HG03442 (cell line): ENCODE results near the gene TRAF3.
A peak's percentile ranks its signal among the peaks of the same experiment; 100 is the strongest.
"Not testable (repeated sequence)": the region's sequence is repeated elsewhere in the genome, so short reads cannot be mapped to it uniquely, and the experiment has no call there.

Source experiments
- ATAC-seq: cut with Tn5 transposase; IDR thresholded peaks from one replicate; pipeline ENCODE4 v1.9.1; 2021; ENCODE audit warnings: mild to moderate bottlenecking, moderate library complexity; ENCODE audit not compliant: unreplicated experiment

Gene TRAF3

DNA sequence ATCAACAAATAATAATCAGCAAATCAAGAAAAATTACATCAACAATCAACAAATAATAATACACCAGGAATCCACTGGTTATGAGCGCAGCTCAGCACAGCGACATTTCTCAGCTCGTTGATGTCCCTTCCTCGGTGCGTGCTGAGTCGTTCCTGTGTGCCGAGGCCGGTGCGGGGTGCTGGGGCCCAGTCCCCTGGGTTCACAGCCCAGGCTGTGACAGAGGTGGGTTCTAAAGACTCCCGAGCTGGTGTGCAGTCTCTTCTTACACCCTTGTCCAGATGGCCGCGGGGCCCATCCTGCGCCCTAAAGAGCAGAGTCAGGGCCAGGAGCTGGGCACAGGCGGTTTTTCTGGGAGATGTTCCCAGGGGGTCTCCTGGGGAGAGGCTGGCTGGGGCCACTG lies 26.9 kb upstream of the TRAF3 start:
- no peak for ATAC-seq

DNA sequence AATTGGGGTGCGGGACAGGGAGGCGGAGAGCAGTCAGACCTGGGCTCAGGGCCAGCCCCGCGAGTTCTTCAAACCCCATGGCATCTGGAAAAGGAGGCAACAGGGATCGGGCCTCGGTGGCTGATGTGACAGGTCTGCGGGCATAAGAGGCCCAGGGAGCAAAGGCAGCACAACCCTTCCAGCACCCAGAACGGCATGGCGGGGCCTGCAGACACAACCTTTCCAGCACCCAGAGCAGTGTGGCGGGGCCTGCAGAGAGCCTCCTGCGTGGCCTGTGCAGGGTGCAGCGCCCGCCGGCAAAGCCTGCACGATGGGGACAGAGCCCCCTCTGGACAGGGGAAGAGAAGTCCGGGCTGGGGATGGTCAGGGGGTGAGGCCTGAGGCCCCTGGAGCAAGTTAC lies 26.2 kb upstream of the TRAF3 start:
- ATAC-seq: no peak

DNA sequence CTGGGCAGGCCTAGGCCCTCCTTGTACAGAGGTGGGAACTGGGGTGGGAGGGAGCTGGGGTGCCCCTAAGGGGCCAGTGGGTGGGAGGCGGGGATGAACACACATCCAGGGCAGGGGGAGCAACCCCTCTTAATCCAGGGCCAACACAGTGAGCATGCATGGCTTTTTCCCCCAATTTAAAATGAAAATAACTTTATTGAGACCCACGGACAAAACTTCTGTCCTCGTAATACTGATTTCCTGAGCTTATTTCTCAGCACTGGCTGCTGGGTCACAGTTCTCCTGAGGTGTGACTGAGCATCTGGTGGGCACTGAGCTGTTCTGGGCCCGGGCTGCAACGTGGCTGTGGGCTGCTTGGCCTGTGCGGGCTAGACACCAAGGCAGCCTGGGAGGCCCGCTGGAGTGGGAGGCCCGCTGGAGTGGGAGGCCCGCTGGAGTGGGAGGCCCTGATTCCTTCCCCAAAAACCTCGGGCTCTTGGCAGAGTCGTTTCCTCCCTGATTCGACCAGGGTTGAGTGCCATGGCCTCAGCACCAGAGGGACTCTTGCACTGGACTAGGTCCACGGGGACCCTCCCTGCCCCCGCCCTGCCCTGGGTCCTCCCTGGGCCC lies 24.9 kb upstream of the TRAF3 start:
- no peak for ATAC-seq

DNA sequence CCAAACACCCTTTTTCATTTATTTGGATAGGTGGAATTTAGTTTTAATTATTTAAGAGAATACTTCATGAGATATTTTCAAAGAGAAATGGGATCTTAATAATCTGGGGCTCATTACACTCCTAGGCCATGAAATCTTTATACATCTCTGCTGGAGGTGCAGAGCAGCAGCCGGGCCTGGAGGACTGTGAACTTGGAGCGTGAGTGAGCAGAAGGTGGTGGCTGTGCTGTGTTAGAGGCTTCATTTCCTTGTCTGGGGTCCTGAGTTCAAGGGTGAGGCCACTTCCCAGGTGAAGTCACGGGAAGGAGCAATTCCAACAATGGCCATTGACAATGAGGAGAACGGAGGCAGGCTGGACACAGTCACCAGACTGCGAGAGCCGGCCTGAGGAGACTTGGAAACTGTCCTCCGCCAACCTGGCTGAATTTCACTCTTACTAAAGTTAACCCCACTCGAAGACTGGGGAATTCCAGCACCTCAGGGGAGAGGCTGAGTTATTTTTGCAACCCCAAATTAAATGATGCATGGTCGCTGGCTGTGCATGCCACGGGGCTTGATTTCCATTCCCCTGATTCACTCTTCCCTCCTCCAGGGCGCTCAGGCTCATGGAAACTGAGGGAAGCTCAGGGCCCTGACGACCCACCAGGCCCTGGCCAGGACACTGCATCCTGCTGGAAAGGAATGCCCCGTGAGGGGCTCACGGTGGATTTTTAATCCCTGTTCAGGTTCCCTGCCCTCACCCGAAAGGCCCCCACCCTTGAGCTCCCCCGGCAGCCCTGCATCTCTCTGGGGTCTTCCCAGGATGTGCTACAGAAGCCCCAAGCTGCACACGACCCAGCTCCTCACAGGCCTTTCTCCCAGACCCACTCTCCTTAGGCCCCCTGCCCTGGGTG lies 22.6 kb upstream of the TRAF3 start:
- peak; percentile 42 for ATAC-seq

GRCh38 chr14:102757646-102758045 lies 19.6 kb upstream of the TRAF3 start:
- no peak for ATAC-seq

DNA sequence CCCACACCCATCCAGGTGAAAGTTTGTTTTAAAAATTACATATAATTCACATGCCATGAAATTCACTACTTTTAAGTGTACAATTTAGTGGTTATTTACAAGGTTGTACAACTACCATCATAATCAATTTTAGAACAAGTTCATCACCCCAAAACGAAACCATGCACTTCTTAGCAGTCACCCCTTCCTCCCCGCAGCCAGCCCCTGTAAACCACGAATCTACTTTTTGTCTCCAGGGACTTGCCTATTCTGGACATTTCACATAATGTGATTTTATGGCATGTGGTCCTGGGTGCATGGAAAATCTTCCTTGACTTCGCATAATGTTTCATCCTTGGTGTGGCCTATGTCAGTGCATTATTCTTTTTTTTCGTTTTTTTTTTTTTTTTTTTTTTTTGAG lies 19.2 kb upstream of the TRAF3 start:
- ATAC-seq: no peak

DNA sequence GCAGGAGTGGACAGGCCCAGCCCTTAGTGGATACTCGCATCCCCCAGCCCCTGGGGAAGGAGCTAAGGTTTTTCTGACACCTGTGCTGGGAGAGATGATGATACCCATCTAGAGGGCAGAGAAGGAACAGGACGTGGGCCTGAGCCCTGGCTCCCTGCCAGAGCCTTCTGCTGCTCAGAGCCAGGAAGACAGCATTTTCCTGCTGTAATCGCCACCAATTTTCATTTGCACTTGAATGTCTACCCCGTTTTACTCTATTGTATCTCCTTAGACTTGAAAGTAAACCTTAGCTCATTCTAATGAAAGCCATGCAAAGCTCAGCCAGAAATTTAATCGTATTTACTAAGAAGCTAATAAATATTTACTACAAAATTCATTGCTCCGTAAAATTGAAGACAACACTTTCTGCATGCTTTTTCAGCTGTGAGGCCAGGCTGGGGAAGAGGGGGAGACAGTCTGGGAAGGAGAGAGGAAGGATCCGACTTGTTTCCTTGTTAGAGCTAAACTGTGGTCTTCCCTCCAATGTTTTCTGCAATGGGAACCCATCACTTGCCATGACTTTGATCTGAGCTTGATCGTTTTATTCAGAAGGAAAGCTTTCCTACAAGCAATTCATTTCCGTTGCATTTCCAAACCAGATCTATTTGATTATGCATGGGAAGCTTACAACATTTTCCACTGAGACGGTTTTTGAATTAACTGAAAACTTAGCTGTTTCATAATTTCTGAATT lies 17.6 kb upstream of the TRAF3 start:
- ATAC-seq: no peak

DNA sequence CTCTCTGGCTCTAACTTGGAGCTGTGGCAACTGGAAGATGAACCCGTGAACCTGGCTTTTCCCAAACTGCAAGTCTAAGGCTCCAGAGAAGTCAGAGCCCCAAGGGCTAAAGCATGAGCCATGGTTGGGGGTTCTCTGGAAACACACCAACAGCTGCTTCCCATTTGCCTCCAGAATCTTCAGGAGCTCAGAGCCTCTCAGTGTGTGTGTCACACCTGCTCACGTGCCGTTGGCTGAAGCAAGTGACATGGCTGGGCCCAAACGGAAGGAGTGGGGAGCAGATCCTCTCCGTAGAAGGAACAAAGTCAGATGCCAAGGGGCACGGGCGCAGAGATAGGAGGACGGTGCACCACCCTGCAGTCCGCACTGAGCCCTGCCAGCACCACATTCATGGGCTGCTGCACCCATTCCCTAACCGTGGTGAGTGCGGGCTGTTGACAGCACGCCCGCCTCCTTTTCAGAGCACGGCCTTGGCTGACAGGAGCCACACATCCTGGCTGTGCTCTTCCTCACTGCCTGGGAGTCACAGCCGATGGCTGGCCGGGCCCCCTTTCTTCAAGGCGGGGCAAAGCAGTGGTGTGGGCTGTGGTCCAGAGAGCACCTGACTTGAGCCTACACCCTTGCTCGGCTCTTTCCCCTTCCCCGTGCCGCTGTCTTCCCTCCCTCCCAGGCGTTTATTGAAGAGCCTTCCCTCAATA lies 16.6 kb upstream of the TRAF3 start:
- no peak for ATAC-seq

- ATAC-seq: no peak
These were observed 16.0 kb upstream of the TRAF3 start for GRCh38 chr14:102761206-102761605.

DNA sequence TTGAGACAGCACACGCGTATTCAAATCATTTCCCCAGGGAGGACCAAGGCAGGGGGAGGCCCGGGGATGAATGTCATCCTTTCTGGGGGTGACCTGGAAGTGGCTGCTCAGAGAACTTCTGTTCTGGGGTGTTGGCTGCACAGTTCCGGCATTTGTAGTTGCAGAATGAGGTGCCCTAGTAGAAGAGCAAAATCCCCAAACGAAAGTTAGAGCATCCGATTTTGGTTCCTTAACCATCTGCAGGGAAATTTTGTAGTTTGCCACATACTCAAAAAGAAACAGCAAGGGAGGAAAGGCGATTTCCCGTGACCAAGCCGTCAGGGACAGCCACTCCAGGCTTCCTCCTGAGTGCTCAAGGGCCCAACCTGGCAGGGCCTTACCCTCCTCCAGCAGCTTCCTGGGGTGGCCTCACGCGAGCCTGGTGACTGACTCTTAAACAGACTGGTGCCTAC lies 13.0 kb upstream of the TRAF3 start:
- ATAC-seq: peak; percentile 52

DNA sequence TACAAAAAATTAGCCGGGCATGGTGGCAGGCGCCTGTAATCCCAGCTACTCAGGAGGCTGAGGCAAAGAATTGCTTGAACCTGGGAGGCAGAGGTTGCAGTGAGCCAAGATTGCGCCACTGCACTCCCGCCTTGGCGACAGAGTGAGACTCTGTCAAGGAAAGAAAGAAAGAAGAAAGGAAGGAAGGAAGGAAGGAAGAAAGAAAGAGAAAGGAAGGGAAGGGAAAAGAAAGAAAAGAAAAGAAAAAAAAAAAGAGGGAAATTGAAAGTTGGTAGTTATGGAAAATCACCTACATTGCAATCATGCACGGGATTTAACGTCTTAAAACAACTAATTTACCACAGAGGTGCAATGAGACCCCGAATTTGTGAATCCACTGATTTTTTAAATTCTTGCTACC lies 11.5 kb upstream of the TRAF3 start:
- not testable (repeated sequence) for ATAC-seq

- ATAC-seq: peak; percentile 46
These were observed 8.8 kb upstream of the TRAF3 start for GRCh38 chr14:102768223-102769048.

- no peak for ATAC-seq
These were observed 8.3 kb upstream of the TRAF3 start for GRCh38 chr14:102769049-102769327.

DNA sequence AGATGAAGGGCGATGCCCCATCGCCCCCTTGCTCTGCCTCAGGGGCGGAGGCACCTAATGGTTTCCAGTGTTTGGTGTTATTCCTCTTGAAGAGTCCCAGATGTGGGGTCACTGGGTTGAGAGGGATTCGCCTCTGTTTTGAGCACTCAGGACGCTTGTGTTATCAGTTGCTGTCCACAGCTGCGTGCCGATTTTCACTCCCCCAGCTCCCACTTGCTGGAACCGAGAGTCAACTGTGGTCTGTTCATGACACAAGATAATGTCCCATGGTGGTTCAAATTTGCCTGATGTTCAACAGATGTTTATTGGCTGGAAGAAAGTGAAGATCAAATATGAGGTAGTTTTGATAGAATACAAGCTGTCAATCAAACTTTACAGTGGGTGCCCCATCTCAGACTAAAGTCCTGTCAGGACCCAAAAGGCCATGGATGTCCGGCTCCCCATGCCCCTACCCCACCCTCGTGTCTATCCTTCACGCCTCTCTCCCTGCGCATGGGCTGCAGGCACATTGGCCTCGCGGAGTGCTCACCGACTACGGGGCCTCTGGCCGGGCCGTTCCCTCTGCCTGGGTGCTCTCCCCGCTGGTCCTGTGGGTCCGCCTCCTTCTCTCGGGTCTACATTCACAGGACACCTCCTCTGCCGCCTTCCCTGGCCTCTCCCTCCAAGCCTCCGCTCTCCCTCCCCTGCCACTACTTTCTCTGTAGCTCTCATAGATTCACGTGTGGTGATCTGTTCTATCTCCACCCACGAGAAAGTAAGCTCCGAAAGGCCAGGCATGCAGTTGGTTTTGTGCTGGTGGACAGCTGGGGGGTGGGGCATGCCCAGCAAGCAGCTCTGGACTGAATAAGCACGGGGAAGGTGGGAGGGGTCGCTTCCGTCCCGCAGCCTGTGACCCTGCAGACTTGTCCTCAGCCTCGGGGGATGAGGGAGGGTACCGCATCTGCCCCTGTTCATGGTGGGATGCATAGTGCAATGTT lies 6.8 kb upstream of the TRAF3 start:
- no peak for ATAC-seq

DNA sequence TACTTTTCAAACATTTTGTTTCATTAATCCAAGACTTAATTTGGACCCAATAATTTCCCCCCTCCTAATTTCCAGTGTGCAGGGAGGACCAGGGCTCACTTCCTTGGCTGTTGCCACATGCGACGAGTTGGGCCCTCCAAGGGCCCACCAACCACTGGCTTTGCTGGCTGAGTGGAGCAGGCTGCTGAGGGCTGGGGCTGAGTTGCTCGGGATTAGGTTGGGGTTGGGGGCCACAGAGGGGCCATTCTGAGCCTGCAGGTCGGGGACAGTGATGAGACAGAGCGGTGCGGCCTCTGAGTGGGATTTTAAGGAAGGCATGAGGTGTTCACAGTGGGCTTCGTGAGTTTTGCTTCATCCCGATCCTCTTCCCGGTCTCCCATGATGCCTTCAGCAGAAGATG lies 6.1 kb upstream of the TRAF3 start:
- no peak for ATAC-seq

DNA sequence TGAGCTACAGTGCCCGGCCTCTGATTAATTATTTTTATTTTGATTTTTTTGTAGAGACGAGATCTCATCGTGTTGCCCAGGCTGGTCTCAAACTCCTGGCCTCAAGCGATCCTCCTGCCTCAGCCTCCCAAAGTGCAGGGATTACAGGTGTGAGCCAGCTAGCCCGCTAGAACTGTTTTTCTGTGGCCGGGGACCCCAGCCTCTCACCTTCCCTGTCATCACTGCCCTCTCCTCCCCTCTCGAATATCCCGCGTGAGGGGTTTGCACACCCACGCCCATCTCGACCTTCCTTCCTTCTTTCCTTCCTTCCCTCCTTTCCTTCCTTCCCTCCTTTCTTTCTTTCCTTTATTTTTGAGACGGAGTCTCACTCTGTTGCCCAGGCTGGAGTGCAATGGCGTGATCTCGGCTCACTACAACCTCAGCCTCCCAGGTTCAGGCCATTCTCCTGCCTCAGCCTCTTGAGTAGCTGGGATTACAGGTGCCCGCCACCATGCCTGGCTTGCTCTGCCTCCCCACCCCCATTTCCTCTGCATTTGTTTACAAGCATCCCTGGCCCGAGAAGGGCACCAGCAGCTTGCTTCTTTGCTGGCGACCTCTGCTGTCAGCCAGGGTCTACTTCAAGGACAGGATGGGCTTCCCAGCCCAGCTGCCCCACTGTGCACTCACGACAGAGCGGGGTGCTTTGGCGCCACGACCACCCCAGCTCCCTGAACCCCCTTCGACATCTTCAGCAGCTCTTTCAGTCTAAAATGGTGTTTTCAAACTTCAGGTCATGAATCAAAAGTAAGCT lies 4.3 kb upstream of the TRAF3 start:
- no peak for ATAC-seq

DNA sequence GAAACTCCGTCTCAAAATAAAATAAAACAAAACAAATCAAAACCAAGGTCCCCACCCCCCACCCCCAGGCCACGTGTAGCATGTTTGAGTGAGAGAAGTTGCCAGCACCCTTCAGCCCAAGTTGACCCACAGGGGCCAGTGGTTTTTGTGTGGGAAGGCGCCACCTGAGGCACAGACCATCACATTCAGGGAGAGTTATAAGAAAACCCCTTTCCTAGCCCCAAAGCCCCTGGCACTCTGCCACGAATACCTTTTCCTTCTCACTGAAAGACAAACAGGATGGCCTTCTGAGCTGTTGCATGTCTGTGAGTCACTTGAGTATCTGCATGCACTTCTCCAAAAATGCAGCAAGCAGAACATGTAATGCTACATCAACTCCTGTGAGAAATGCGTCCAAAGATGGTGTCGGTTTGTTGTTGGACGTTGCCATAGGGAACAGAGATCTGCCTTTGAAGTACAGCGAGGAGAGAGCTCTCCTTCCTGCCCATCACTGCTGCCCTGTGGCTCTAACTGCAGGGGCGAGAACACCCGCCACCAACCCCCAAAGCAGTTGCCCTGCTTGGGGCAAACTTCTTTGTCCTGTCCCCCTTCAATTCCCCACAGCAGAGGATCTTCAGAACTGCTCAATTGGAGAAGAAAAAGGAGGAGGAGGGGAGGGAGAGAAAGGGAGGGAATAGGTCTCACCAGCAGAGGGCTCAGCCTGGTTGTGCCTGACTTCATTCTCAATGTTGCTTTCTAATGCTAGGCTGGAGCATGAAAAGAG lies 2.7 kb upstream of the TRAF3 start:
- ATAC-seq: no peak
